ENCODE measurements around the gene ARHGAP32.
"Not testable (repeated sequence)": the region's sequence is repeated elsewhere in the genome, so short reads cannot be mapped to it uniquely, and the experiment has no call there.

Gene ARHGAP32

DNA sequence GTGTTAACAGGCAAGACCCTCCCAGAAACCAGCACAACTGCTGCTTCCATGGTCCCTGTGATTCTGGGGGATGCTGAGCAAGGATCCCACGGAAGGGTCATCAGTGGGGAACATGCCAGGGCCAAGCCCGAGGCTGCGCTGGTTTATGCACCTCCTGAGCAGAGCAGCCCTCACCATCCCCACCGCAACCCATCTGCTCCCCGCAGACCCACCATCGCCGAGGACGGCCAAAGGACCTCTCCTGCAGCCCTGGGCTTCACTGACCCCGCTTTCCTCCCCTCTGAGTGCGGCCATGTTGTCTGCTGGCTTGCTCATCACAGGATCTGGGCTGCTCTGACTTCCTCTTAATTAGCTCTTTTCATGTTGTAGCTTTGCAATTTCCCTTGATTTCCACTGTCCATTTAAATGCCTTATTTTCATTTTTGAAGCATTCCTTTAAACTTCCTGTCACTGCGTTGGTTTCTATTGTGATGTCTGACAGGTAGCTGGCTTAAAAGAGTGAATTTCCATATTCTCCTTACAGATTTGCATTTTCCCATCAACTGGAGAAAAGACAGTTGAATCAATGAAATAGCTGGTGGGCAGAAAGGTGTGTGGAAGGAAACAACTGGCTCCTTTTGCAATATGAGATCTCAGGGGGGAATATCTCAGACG lies 264.3 kb downstream of the ARHGAP32 start:
- DNase-seq = no peak

DNA sequence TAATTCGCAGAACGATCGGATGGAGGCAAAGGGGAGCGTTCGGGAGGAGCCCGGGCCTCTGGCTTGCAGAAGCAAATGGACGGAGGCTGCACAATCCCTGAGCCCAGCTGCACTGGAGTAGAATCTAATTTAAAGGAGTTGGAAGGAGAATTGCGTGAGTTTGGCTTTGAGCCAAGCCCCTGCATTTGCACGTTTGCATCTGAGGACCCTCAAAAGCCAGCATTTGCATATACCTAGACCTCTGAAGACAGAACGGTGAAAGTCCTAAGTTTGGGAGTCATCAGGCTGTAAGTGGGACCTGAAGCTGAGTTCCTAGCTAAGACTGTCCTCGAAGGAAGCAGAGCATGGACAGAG lies 265.0 kb downstream of the ARHGAP32 start:
- DNase-seq = no peak

DNA sequence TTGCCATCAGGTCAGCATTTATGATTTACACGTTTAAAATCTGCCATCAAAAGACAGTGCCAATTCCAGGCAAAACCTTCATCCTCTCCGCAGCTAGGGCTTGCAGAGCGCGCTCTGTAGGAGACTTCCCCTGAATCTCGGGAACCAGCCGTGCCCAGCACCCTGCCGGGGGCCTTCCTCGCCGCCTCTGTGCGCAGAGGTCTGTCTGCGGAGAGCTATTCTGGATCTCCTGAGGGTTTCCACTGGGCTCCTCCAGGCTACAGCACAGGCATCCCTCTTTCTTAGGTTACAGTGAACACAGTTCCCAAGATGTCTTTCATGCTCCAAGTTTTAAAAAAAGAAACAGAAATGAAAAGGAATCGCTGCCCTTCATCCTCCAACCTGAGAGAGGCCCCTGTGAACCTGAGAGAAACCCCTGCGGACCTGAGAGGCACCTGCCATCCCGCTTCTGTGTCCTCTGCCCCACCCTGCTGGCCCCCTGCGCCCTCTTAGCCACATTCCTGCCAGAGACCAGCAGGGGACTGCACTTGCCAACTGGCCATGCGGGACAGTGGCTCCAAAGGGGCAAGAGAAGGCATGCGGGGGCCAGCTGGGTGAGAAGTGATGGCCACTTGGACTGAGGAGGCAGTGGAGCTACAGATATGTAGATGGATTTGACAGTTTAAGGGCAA lies 265.6 kb downstream of the ARHGAP32 start:
- DNase-seq = no peak

DNA sequence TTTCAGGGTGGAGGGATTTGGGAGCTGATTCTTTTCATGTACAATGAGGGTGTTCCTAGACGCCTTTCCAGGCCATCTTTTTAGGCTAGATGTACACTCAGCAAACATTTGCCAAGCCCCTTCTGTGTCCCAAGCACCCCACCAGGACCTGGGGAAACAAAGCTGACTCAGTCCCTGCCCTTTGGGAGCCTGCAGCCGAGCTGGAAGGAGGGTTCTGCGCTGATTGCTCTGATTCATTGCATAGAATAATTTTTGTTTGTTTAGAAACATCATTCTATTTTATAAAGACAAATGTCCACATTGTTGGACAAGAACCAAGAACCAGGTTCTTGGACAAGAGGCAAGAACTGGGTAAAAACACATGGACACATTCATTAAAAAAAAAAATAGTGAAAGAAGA lies 266.1 kb downstream of the ARHGAP32 start:
- no peak for DNase-seq

DNA sequence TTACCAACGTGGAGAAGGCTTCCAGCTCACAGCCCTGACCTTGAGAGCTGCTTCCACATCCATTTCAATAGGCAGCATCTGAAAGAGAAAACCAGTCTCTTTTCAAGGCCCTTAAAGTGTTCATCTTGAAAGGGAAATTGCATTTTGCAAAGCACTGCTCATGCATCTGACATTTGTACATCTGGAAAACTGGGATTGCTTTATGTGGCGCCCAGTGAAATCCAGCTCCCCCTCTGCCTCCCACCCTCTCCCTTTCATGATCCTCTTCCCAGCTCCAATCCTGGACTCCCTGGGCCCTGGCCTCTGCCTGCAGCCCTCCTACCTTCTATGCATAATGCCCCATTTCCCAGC lies 266.9 kb downstream of the ARHGAP32 start:
- no peak for DNase-seq

DNA sequence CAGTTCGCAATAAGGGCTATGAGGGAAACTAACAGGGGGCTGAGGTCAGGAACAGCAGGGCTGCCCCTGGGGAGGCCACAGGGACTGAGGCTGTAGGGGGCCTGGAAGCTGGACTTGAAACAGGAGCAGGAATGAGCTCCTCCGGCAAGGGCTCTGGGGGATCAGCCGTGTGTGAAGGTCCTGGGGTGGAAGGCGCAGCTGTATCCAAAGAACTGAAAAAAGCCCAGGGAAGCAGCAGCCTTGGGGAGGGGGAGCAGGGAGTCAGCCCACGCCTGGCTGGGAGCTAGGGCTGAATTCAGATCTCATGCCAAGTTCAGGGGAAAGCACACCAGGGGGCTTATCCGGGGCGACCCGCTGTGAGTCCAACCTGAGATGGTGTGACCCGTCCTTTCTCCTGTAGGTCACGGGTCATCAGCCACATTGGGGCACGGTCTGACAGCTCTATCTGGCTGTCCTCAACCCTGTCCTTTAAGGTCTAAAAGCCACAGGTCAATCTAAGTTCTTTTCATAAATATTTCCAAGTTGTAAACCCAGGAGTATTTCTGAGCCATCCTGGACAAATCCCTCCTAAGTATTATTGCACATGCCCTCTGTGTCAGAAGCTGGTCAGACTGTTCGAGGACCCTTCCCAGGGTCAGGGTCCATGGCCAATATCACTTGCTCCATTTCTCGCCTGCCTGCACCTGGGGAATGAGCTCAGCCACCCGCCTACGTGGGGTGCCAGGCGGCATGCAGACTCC lies 267.4 kb downstream of the ARHGAP32 start:
- DNase-seq = no peak

DNA sequence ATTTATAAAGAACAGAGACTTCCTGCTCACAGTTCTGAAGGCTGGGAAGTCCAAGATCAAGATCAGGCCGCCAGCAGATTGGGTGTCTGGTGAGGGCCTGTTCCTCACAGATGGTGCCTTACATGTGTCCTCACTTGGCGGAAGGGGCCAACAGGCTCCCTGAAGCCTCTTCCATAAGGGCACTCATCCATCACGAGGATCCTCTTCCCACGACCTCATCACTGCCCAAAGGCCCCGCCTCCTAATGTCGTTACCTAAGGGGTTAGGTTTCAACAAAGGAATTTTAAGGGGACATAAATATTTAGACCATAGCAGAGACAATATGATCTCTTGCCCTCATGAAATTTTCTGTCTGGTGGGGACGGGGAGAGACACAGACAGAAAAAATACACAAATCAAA lies 268.0 kb downstream of the ARHGAP32 start:
- DNase-seq = no peak

DNA sequence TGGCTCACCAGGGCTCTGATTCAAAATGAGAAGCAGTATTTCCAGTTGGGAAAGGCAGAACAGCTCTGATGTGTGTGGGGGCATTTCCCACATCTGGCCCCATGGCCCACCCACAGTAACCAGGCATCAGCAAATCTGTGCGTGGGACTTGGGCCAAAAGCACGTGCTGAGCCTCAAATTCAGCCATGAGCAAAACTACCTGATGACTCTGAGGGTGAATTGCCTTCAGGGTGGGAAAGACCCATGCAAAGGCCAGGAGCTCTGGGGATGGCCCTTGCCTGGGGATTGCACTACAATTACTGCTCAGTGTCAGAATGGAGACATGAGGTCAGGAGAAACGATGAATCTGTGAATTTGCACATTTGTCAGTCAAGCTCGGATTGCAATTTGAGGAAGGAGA lies 270.3 kb downstream of the ARHGAP32 start:
- no peak for DNase-seq

DNA sequence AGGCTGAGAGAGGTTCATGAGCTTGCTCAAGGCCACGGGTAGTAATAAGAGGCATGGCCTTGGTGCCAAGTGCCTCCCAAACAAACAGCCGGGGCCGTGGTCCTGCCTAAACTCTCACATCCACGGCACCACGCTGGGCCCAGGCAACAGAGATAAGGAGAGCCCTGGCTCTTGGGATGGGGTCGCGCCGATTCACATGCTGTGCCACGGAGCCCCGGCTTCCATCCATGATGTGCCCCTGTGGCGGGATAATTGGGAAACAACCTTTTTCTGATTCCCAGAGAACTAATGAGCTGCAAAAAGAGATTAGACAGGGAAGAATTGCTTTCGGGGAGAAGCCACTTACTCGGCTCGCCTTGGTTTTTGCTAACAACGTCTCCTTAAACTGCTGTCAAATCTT lies 271.5 kb downstream of the ARHGAP32 start:
- DNase-seq = no peak

DNA sequence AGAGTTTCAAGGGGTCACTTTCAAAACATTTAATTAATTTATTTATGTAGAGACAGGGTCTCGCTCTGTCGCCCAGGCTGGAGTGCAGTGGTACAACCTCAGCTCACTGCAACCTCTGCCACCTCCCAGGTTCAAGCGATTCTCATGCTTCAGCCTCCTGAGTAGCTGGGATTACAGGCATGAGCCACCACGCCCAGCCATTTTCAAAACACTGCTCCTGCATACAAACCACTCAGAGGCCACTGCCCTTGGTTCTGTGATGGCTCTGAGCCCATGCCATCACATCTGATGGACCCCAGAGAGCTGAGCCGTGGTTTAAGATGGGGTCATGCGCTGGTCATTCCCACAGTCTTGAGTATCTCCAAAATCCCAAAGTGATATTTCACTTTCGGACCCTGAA lies 272.5 kb downstream of the ARHGAP32 start:
- DNase-seq = not testable (repeated sequence)

DNA sequence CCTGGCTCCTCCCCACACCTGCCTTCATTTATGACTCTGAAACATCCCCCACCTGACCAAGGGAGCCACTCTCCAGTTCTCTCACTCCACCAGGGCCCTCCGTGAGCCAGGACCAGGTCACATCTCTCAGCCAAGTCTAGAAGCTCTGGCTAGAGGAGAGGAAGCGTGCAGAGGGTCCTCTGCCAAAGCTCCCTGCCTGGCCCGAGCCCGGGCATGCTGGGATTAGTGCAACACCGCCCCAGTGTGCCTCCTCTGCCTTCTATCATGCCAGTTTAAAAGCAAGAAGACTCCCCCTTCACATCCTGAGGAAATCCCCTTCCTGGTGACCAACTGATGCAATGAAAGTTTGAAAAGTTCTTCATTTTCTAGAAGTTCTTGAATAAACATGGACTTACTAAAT lies 272.9 kb downstream of the ARHGAP32 start:
- DNase-seq = no peak

DNA sequence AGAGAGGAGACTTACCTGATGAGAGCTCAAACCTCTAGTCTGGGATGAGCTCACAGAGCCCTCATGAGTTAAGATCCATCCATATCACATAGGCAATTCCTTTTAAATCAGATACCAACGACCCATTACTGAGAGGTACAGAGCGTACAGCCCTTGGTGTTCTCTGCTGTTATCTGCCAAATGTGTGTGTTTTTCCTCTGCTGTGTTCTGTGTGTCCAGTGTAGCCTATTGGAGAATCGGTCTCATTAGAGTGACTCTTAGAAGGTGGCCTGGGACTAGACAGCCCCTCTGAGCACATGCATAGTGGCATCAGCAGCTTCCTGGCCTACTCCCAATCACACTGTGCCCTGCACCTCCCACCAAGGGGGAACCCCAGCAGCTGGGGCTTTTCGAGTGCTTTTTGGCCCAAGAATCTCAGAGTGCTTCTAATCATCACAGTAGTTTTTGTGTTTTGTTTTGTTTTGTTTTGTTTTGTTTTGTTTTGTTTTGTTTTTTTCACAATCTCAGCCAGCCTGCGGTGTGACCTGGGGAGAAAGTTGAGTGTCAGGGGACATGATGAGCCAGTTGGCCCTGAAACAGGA lies 274.9 kb downstream of the ARHGAP32 start:
- no peak for DNase-seq

DNA sequence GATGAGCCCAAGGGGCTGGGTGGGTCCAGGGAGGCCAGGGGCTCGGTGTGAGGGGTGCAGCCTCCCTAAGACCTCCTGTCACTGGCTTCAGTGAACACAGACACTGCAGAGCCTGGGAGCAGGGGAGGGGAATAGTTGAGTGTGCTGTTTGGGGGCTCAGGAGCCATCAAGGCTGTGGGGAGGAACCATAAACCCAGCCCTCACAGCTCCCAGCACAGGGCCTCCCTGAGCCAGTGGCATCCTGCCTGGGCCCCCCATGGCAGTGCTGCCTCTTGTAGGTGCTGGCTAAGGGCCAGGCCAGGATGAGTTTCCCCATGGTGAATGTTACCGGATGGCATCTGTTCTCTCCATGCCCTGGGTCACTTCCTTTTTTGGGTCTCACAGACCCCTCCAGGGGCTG lies 275.4 kb downstream of the ARHGAP32 start:
- DNase-seq = no peak

DNA sequence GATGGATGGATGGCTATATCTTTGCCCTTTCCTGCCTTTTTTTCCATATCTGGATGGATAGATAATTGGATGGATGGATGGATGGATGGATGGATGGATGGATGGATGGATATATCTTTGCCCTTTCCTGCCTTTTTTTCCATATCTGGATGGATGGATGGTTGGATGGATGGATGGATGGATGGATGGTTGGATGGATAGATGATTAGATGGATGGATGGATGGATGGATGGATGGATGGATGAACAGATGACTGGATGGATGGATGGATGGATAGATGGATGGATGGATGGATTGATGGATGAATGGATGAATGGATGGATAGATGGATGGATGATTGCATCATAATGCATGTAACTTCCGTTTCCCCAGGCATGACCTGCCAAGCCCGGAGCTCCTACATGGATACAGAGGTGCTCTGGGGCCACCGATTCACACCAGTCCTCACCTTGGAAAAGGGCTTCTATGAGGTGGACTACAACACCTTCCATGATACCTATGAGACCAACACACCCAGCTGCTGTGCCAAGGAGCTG lies 276.0 kb downstream of the ARHGAP32 start:
- no peak for DNase-seq

DNA sequence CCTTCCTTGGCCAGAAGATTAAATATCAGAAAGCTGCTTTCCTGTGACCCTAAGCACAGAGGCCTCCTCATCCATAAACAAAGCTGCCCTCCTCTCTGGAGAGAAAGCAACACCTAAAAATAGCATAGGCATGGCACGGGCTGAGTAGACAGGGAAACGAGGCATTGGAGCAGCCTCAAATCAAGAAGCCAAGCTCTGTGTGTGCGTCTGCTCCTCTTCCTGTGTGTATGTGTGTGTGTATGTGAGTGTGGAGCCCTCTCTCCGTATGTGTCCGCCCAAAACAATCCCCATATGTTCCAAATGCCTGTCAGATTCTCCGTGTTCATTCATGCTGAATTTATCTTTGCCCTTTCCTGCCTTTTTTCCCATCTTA lies 277.0 kb downstream of the ARHGAP32 start:
- no peak for DNase-seq

Data from NCI-H2029 treated with DMSO at 0.1 percent for 48 hours (cell line).